ENCODE measurements around the gene ARHGAP30. TPM values are rescaled to one million over a fixed set of nuclear protein-coding genes. Genes with fewer than 3 reads are reported as not detected.

Gene ARHGAP30
- total and polyA plus RNA-seq, 2 of the 8 experiments (the other 6 are each of a cell fraction or from before 2014, with no cell fraction given), result 0.27 to 0.39 TPM

GRCh38 chr1:161032409-161032808 lies 37.3 kb downstream of the ARHGAP30 start:
- no peak overlapping the region for H3K56ac ChIP-seq (replicated peaks; ENCODE audit: insufficient read length, low read depth, low read length)
- no peak overlapping the region for H3K23ac ChIP-seq (ENCODE audit: insufficient read length)
- H3K4me3 ChIP-seq (ENCODE audit: extremely low read depth in 1 of 4, insufficient read depth in 2 of 4, low read depth in 3 of 4, low read length in 4 of 4), result no peak overlapping the region
- no peak overlapping the region for H2BK120ac ChIP-seq (replicated peaks; ENCODE audit: low read depth, low read length)
- H3K4me2 ChIP-seq (ENCODE audit: insufficient read depth in 1 of 2, low read depth in 2 of 2, low read length in 2 of 2), result no peak overlapping the region
- 76% methylated on average over 1 of the region's 1 CpG; no CpG with 5 or more reads in 1 of the 2 experiments for WGBS, 2 experiments (ENCODE audit: extremely low coverage in 1 of 2, insufficient coverage in 1 of 2, insufficient read length in 1 of 2, insufficient replicate concordance in 2 of 2, low coverage in 1 of 2, low lambda C conversion rate in 2 of 2, missing lambda C conversion rate in 1 of 2)
- no peak overlapping the region for H4K5ac ChIP-seq (ENCODE audit: insufficient read length, low read depth, low read length)
- POLR2A ChIA-PET (ENCODE audit: partially characterized antibody), result interaction anchor here (1.0 to 2.3 kb wide), 4 partner anchors 11 to 19 kb away, joined by 3 to 8 read pairs (median 4); partner anchors contain the start of genes F11R and USF1
- H2BK20ac ChIP-seq (ENCODE audit: low read length), result no peak overlapping the region
- H3K79me1 ChIP-seq (ENCODE audit: low read depth, low read length), result no peaks in the 10 kb centered on the region; the same call in 1 of the 2 replicates
- DNase-seq (ENCODE audit: low read depth in 1 of 2, low spot score in 2 of 2) (no peak), FAIRE-seq (no peak)
- H3K9me3 ChIP-seq (ENCODE audit: insufficient read depth in 2 of 2, low read depth in 1 of 2, low read length in 1 of 2), result peaks cover 0 to 11% of the 10 kb centered on the region in 2 experiments; a peak in 1 of 4 replicates
- peaks cover 0 to 3% of the 10 kb centered on the region in 2 experiments for H4K20me1 ChIP-seq (replicated peaks in 1 of 2; ENCODE audit: control insufficient read depth in 1 of 2, insufficient read depth in 2 of 2, low read length in 2 of 2)
- no peak overlapping the region for H3K27ac ChIP-seq (ENCODE audit: low read depth, low read length)
- peaks cover 2 to 5% (median 3%) of the 10 kb centered on the region in 4 experiments; a peak in 4 of 7 replicates for H3K4me1 ChIP-seq (replicated peaks in 1 of 4; ENCODE audit: control insufficient read depth in 3 of 4, insufficient read depth in 4 of 4, low read length in 3 of 4)
- no peak overlapping the region for H4K8ac ChIP-seq (ENCODE audit: extremely low read depth, insufficient read depth, low read length)
- no peak overlapping the region for H2BK5ac ChIP-seq (ENCODE audit: low read depth, low read length)
- no peak overlapping the region for H3K9ac ChIP-seq (replicated peaks in 1 of 4; ENCODE audit: extremely low read depth in 1 of 4, low read depth in 3 of 4, low read length in 3 of 4)
- H3K36me3 ChIP-seq (ENCODE audit: control insufficient read depth in 2 of 4, insufficient read depth in 4 of 4, low read length in 3 of 4), result peaks cover 0 to 5% (median 0%) of the 10 kb centered on the region in 4 experiments; a peak in 1 of 8 replicates
- H3K79me2 ChIP-seq (ENCODE audit: control insufficient read depth in 1 of 2, insufficient read depth in 2 of 2, low read length in 2 of 2), result peaks cover 0 to 7% of the 10 kb centered on the region in 2 experiments; a peak in 1 of 4 replicates
- no peaks in the 10 kb centered on the region for H3K27me3 ChIP-seq (replicated peaks in 1 of 4; ENCODE audit: control insufficient read depth in 3 of 4, extremely low read depth in 1 of 4, insufficient read depth in 3 of 4, low read length in 3 of 4)
- H2BK12ac ChIP-seq (ENCODE audit: low read depth, low read length), result no peak overlapping the region
- no peak overlapping the region for H3K4ac ChIP-seq (replicated peaks; ENCODE audit: insufficient read length, low read depth, low read length)
- no peak overlapping the region for H4K91ac ChIP-seq (replicated peaks; ENCODE audit: insufficient read length, low read length)
- TF ChIP-seq KDM4A (IDR thresholded peaks at IDR 0.05; ENCODE audit: low read depth, low read length, severe bottlenecking) (no peak), ATF3 (IDR thresholded peaks at IDR 0.05; ENCODE audit: insufficient read depth, low read depth, low read length) (no peak)
- TF ChIP-seq, protein P1, sequence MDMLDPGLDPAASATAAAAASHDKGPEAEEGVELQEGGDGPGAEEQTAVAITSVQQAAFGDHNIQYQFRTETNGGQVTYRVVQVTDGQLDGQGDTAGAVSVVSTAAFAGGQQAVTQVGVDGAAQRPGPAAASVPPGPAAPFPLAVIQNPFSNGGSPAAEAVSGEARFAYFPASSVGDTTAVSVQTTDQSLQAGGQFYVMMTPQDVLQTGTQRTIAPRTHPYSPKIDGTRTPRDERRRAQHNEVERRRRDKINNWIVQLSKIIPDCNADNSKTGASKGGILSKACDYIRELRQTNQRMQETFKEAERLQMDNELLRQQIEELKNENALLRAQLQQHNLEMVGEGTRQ (IDR thresholded peaks at IDR 0.05; ENCODE audit: low read length), result no peak
- H3K23me2 ChIP-seq (ENCODE audit: low read depth, low read length), result no peaks in the 10 kb centered on the region
- H2AFZ ChIP-seq (ENCODE audit: low read length), result no peak overlapping the region
- no peak overlapping the region for H3K18ac ChIP-seq (ENCODE audit: extremely low read depth, low read length)
- no peak overlapping the region for H3K14ac ChIP-seq (ENCODE audit: insufficient read length)
- no peak overlapping the region for H2BK15ac ChIP-seq (ENCODE audit: low read length)
- CTCF ChIA-PET (ENCODE audit: partially characterized antibody), result interaction anchor here (1.1 to 1.4 kb wide), 2 partner anchors 11 to 42 kb away, joined by 4 read pairs; partner anchors contain the start of gene F11R
- H2AK5ac ChIP-seq (ENCODE audit: low read depth, low read length), result no peak overlapping the region

Measured in H1 (cell line).